Activated CD8-positive, alpha-beta T cell treated with anti-CD3 and anti-CD28 coated beads, Interleukin-2, amount 10 ng/mL, durations not matched to agents 7 days and 5 days (primary cell): ENCODE data around the gene LNX1. TPM values are rescaled to one million over a fixed set of nuclear protein-coding genes. Genes with fewer than 3 reads are reported as not detected.
"Not testable (repeated sequence)": the region's sequence is repeated elsewhere in the genome, so short reads cannot be mapped to it uniquely, and the experiment has no call there.

Source experiments
- ATAC-seq: fragments of 150-1000 bp; cut with Tn5 transposase; one replicate; pipeline ENCODE4 v1.10.0; 2021; ENCODE audit warnings: moderate library complexity
- CTCF ChIA-PET: fragments of 350-600 bp; sonication (Branson Sonifier 250); formaldehyde crosslinking; loops from one replicate; lab custom pipeline; 2021; ENCODE audit warnings: antibody characterized with exemption; lab: Charles Lee
- POLR2A ChIA-PET: fragments of 350-600 bp; sonication (Branson Sonifier 250); formaldehyde crosslinking; loops from one replicate; lab custom pipeline; 2021; ENCODE audit warnings: antibody characterized with exemption; lab: Charles Lee
- DNase-seq: peaks from one replicate; pipeline ENCODE4 v3.0.0-alpha.2; 2020
- H3K27ac Mint-ChIP-seq: one replicate; pipeline ENCODE4 v1.8.0; 2021; ENCODE audit warnings: mild to moderate bottlenecking, mixed read lengths
- H3K27me3 Mint-ChIP-seq: one replicate; pipeline ENCODE4 v1.8.0; 2021; ENCODE audit warnings: low read depth, mixed read lengths
- H3K36me3 Mint-ChIP-seq: one replicate; pipeline ENCODE4 v1.8.0; 2021; ENCODE audit warnings: low read depth, mixed read lengths
- H3K4me1 Mint-ChIP-seq: one replicate; pipeline ENCODE4 v1.8.0; 2021; ENCODE audit warnings: low read depth, mixed read lengths
- H3K4me3 Mint-ChIP-seq: one replicate; pipeline ENCODE4 v1.8.0; 2021; ENCODE audit warnings: mild to moderate bottlenecking, mixed read lengths
- H3K9me3 Mint-ChIP-seq: one replicate; pipeline ENCODE4 v1.8.0; 2022; ENCODE audit warnings: mixed read lengths; ENCODE audit not compliant: insufficient read depth
- total RNA-seq, 2 experiments: library from RNA; stranded (reverse); gene quantifications; one replicate each; pipeline ENCODE4 v1.2.3, GENCODE V29; 2021

Gene LNX1
- total RNA-seq, 2 experiments from 2014 or later = not detected

DNA sequence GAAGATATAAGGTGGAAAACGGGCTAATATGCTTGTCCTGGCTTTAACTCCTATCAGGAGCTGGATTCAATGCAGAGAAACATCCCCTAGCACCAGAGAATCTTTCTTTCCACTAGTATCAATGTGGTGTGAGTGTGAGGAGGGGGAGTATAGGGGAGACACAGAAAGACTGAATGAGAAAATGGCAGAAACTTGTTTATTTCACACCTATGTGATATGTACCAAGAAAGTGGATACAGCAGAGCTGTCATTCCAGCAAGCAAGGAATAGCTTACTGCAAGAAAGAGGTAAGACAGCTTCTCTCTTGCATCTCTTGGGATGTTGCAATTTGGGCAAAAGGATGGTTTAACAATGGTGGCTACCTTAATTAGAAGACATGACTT, 105.6 kb downstream of the LNX1 start:
- Mint-ChIP-seq H3K9me3 (no peaks in the 10 kb centered on the region), H3K27me3 (peaks cover 31% of the 10 kb centered on the region), H3K27ac (no peak overlapping the region), H3K4me3 (no peak overlapping the region), H3K36me3 (no peaks in the 10 kb centered on the region), H3K4me1 (no peaks in the 10 kb centered on the region)
- CTCF ChIA-PET = no interaction called here
- no peak for ATAC-seq
- POLR2A ChIA-PET = interaction anchor here (0.6 kb wide), 1 partner anchor 578 kb away, joined by 4 read pairs; no protein-coding TSS in a partner anchor
- DNase-seq = no peak

DNA sequence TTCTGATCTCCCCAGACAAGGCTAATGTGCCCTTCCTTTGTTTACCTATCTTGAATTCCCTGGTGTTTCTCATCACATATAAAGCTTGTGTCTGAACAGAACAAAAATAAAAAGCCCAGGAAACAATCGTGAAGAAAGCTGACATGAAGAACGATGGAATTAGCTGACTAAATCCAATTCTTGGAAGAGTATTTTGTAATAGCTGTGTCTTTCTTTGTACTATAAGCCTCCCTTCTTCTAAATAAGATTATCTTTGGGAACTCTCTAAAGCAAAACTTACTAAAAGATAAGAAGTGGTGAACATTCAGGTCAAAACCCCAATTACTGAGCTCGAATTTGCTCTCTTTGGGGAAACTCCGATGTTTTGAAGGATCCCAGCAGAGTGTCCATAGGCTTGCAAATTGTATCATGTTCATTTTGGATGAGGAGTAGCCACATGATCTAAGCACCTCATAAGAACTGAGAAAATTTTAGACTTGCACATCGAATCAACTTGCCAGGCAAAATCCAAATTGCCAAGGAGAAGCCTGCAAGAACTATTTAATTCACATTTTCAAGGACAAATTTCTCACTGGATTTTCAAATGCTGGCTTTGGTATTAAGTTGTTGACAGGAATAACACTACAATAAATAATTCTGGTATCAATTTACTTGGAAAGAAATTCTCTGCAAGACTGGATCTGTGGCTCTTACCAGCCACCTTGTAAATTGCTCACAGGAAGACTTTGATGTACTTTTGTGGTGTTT, 106.2 kb downstream of the LNX1 start:
- DNase-seq (no peak), ATAC-seq (no peak)
- Mint-ChIP-seq H3K4me3 (no peak overlapping the region), H3K4me1 (no peaks in the 10 kb centered on the region), H3K27me3 (peaks cover 29% of the 10 kb centered on the region), H3K36me3 (no peaks in the 10 kb centered on the region), H3K9me3 (no peaks in the 10 kb centered on the region), H3K27ac (no peak overlapping the region)
- POLR2A ChIA-PET = no interaction called here
- CTCF ChIA-PET = no interaction called here

DNA sequence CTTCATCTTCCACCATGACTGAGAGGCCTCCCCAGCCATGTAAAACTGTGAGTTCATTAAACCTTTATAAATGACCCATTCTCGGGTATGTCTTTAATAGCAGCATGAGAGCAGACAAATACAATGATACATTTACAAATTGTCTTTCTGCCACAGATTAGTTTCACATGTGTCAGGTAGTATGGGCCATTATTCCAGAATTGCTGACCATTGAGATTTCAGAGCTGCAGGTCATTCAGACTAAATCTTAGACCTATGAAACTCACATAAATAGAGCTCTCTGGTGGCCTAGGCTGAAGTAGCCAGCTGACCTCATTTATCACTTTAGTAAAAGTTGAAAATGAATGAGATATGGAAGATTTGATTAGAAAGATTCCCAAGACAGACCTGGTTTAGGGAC, 108.0 kb downstream of the LNX1 start:
- Mint-ChIP-seq H3K27me3 (peaks cover 29% of the 10 kb centered on the region), H3K4me1 (no peaks in the 10 kb centered on the region), H3K36me3 (no peaks in the 10 kb centered on the region), H3K4me3 (no peak overlapping the region), H3K9me3 (no peaks in the 10 kb centered on the region), H3K27ac (no peak overlapping the region)
- DNase-seq = no peak
- ChIA-PET CTCF (no interaction called here), POLR2A (no interaction called here)
- no peak for ATAC-seq

DNA sequence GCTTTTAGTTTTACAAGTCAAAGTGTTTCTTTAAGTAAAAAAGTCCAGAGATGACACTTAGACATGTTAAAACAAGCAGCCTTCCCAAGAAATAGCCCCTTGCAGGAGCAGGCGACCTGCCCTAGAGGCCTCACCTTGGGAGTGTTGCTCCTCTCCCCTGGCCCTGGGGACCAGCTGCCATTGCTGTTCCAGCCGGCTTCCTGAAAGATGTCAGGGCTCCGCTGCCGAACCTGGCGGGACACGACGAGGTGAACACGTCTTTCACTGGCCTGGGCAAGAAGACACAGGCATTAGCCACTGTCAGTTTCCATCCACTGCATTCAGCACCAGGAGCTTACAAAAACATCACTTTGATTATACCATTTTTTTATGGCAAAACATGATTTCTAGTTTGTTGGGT, 109.7 kb downstream of the LNX1 start:
- CTCF ChIA-PET = no interaction called here
- H3K36me3 Mint-ChIP-seq = no peaks in the 10 kb centered on the region
- DNase-seq = no peak
- no peak for ATAC-seq
- POLR2A ChIA-PET = no interaction called here
- no peak overlapping the region for H3K4me3 Mint-ChIP-seq
- H3K27me3 Mint-ChIP-seq = peaks cover 23% of the 10 kb centered on the region
- no peaks in the 10 kb centered on the region for H3K4me1 Mint-ChIP-seq
- H3K9me3 Mint-ChIP-seq = no peaks in the 10 kb centered on the region
- no peak overlapping the region for H3K27ac Mint-ChIP-seq

DNA sequence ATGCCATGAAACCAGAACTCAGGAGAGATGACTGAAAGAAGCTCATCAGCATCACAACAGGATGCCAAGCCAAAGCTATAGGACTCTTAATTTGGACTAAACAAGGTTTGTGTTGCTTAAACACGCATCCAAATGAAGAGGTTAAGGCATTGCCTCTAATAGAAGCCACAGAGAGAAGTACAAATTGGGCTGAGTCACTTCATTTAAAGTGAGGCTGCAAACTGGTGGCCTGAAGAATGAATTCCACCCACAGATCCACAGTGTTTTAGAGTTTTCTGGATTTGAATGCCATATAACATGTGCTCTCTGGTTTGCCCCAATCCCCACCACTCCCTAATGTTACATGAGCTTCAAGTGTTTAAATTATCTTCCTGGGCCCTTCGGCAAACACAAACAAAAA, 110.4 kb downstream of the LNX1 start:
- Mint-ChIP-seq H3K4me1 (no peaks in the 10 kb centered on the region), H3K36me3 (no peaks in the 10 kb centered on the region), H3K27me3 (peaks cover 18% of the 10 kb centered on the region), H3K4me3 (no peak overlapping the region), H3K9me3 (no peaks in the 10 kb centered on the region), H3K27ac (no peak overlapping the region)
- ChIA-PET POLR2A (interaction anchor here (0.5 kb wide), 1 partner anchor 731 kb away, joined by 3 read pairs; no protein-coding TSS in a partner anchor), CTCF (no interaction called here)
- DNase-seq (no peak), ATAC-seq (no peak)

DNA sequence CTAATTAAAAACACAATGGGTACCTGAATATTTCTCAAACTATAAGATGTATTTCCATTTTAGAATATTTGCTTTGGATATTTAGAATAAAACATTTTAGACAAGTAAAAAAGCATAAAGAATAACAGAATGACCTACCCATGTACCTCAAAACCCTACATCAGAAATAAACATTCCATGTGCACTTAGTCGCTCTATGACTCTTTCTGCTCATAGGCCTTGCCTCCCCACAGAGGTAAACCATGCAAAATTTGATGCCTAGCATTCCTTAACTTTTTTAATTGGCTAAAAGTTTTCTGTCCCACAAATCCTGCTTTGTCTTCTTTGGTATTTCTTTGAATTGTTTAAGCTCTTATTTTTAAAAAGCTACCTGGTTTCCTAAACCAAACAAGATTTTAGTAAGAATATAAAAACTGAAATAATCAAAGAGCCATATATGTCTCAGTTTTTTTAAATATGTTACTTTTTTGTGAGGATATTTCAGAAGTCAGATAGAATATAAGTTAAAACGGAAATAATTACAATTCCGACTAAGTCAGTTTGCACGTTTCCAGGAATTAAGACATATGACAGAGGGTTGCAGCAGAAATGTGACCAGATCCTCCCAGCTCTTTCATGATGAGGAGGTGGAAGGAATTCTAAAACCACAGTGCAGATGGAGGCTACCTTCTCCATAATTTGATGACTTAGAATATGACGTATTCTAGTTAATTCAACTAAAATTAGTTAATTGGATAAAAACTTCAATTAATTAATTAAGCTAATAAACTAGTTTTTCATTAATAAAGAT, 111.4 kb downstream of the LNX1 start:
- no peak for DNase-seq
- no peak for ATAC-seq
- H3K4me1 Mint-ChIP-seq = no peaks in the 10 kb centered on the region
- H3K27ac Mint-ChIP-seq = no peak overlapping the region
- ChIA-PET POLR2A (interaction anchor here (0.5 kb wide), 1 partner anchor 730 kb away, joined by 3 read pairs; no protein-coding TSS in a partner anchor), CTCF (no interaction called here)
- no peak overlapping the region for H3K4me3 Mint-ChIP-seq
- no peaks in the 10 kb centered on the region for H3K9me3 Mint-ChIP-seq
- no peaks in the 10 kb centered on the region for H3K36me3 Mint-ChIP-seq
- H3K27me3 Mint-ChIP-seq = peaks cover 15% of the 10 kb centered on the region

DNA sequence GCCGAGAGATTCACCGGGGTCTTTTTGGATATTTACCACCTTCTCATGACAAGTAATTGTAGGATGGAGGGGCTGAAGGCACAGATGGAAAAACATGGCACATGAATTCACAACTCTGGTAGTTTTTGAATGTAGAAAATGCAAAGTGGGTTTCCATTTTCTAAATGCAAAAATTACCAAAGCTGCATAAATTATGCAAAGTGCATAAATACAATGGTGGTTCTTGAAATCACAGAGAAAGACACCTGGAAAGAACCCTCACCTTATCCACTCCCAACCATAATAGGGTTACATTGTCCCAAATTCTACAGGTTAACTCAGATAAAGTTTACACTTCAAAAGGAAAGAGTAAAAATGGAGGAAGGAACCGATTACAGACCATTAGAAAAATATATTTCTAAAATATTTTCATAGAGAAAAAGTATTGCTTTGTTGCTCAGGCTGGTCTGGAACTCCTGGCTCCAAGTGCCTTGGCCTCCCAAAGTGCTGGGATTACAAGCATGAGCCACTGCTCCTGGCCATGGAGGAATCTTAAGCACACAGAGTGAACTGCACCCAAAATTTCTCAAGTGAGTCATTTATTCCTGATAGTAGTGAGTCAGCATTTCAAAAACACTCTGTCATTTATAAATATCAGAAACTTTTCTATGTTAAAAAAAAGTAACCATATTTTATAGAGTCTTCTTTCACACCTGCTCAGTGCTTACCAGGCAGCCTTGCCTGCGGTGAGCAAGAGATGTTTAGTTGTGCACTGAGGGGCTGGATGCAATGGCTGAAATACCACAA, 112.4 kb downstream of the LNX1 start:
- no peak for DNase-seq
- Mint-ChIP-seq H3K9me3 (no peaks in the 10 kb centered on the region), H3K4me1 (no peaks in the 10 kb centered on the region), H3K27me3 (peaks cover 10% of the 10 kb centered on the region), H3K4me3 (no peak overlapping the region), H3K36me3 (no peaks in the 10 kb centered on the region), H3K27ac (no peak overlapping the region)
- CTCF ChIA-PET = no interaction called here
- ATAC-seq = no peak
- POLR2A ChIA-PET = no interaction called here

DNA sequence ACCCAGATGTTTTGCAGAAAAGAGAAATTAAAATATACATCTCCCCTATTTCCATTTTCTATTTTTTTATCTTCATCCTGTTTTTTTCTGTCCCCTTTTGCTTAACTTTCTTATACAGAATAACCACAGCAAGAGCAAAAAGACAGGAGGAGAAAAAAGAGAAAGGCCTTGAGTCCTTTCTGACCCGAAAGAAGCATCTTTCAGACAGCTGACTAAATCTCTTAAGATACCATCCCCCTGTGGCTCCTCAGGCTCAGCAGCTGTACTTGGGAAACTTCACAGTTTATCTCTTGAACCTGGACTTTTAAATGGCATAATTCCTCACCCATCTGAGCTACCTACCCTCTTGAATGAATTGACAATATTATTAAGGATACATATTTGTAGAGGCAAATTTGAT, 113.7 kb downstream of the LNX1 start:
- H3K36me3 Mint-ChIP-seq = no peaks in the 10 kb centered on the region
- no peaks in the 10 kb centered on the region for H3K9me3 Mint-ChIP-seq
- ChIA-PET POLR2A (no interaction called here), CTCF (no interaction called here)
- DNase-seq = no peak
- no peak for ATAC-seq
- H3K4me1 Mint-ChIP-seq = no peaks in the 10 kb centered on the region
- H3K4me3 Mint-ChIP-seq = no peak overlapping the region
- H3K27me3 Mint-ChIP-seq = peaks cover 12% of the 10 kb centered on the region
- no peak overlapping the region for H3K27ac Mint-ChIP-seq

DNA sequence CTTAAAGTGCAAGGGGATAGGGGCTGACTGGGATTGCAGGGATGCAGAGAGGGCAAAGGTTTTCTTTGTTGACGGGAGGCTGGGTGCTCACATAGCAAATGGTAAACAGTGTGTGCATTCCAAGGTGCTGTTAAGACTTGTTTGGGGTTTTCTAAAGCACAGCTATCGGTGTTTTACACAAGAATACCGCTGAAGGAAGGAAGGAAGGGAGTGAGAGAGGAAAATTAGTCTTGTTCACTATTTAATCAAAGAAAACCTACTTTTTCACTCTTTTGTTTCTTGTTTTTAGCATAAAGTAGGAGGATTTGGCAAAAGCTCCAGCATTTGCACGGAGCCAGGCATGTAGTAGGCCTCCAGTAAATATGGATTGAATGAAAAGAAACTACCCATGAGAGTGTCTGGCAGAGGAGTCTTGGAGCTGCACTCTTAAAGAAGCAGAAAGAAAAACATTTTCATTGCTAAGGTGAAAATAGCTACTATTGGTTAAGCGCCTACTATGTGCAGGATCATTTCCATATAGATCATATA, 114.2 kb downstream of the LNX1 start:
- H3K4me1 Mint-ChIP-seq = no peaks in the 10 kb centered on the region
- ChIA-PET CTCF (no interaction called here), POLR2A (no interaction called here)
- no peak overlapping the region for H3K4me3 Mint-ChIP-seq
- H3K27ac Mint-ChIP-seq = no peak overlapping the region
- no peak for DNase-seq
- H3K27me3 Mint-ChIP-seq = peaks cover 12% of the 10 kb centered on the region
- no peak for ATAC-seq
- no peaks in the 10 kb centered on the region for H3K9me3 Mint-ChIP-seq
- no peaks in the 10 kb centered on the region for H3K36me3 Mint-ChIP-seq

DNA sequence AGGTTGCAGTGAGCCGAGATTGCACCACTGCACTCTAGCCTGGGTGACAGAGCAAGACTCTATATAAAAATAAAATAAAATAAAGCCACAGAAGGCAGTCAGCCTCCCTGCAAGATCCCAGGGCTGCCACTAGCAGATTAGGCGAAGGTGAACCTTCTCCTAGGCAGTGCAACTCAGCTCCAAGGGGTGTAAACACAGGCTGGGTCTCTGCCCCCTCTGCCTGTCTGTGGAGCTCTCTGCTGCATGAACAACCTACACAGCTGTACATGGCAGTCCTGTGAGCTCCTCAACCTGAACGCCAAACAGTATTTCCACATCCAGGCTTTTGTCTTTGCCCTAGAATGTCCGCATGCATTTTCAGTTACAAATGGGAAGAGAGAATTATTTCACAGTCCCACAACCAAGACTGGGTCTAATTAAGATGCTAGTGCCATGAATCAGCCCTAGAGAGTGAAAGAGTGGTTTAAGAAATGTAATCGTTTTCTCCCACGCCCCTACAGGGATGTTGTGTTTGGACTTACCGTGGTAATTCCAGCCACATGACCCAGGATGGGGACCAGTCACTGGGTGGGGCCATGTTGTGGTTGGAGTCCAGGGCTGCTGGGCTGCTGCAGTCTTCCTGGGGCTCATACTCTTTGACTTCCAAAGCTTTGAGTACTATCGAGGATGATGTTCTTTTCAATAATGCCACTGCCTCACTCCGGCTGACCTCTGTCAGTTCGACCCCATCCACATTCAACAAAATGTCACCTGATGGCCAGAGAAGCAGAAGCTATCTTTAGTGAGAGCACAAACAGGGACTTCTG, 114.9 kb downstream of the LNX1 start:
- DNase-seq = no peak
- no peaks in the 10 kb centered on the region for H3K4me1 Mint-ChIP-seq
- H3K27me3 Mint-ChIP-seq = peaks cover 12% of the 10 kb centered on the region
- no peak for ATAC-seq
- no peak overlapping the region for H3K27ac Mint-ChIP-seq
- ChIA-PET CTCF (no interaction called here), POLR2A (no interaction called here)
- no peaks in the 10 kb centered on the region for H3K36me3 Mint-ChIP-seq
- no peak overlapping the region for H3K4me3 Mint-ChIP-seq
- H3K9me3 Mint-ChIP-seq = no peaks in the 10 kb centered on the region

DNA sequence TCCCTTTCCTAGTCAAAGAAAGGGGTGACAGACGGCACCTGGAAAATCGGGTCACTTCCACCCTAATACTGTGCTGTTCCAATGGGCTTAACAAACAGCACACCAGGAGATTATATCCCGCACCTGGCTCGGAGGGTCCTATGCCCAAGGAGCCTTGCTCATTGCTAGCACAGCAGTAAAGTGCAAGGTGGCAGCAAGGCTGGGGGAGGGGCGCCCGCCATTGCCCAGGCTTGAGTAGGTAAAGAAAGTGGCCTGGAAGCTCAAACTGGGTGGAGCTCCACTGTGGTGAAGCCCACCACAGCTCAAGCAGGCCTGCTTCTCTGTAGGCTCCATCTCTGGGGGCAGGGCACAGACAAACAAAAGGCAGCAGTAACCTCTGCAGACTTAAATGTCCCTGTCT, 124.7 kb downstream of the LNX1 start:
- H3K4me3 Mint-ChIP-seq, DNase-seq, H3K27ac Mint-ChIP-seq, POLR2A ChIA-PET, CTCF ChIA-PET, ATAC-seq, H3K4me1 Mint-ChIP-seq, H3K9me3 Mint-ChIP-seq, H3K27me3 Mint-ChIP-seq: not testable (repeated sequence)
- peaks cover 15% of the 10 kb centered on the region for H3K36me3 Mint-ChIP-seq
